ENCODE data around the gene FRMD3.

- TF ChIP-seq, protein P1, sequence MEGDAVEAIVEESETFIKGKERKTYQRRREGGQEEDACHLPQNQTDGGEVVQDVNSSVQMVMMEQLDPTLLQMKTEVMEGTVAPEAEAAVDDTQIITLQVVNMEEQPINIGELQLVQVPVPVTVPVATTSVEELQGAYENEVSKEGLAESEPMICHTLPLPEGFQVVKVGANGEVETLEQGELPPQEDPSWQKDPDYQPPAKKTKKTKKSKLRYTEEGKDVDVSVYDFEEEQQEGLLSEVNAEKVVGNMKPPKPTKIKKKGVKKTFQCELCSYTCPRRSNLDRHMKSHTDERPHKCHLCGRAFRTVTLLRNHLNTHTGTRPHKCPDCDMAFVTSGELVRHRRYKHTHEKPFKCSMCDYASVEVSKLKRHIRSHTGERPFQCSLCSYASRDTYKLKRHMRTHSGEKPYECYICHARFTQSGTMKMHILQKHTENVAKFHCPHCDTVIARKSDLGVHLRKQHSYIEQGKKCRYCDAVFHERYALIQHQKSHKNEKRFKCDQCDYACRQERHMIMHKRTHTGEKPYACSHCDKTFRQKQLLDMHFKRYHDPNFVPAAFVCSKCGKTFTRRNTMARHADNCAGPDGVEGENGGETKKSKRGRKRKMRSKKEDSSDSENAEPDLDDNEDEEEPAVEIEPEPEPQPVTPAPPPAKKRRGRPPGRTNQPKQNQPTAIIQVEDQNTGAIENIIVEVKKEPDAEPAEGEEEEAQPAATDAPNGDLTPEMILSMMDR (IDR thresholded peaks at IDR 0.05; ENCODE audit: extremely low read depth in 1 of 2, insufficient read depth in 1 of 2, low read depth in 1 of 2, low read length in 2 of 2), result no peak
- TF ChIP-seq POLR2A (IDR thresholded peaks at IDR 0.05; ENCODE audit: low read depth, low read length), result no peak
- no peak for TF ChIP-seq EZH2 (IDR thresholded peaks at IDR 0.05; ENCODE audit: borderline replicate concordance, low read depth, low read length, severe bottlenecking)
- no peak for TF ChIP-seq FOS (IDR thresholded peaks at IDR 0.05; ENCODE audit: borderline replicate concordance, insufficient read depth, low read length)
- TF ChIP-seq MYC (IDR thresholded peaks at IDR 0.05; ENCODE audit: low read depth, low read length), result no peak
- TF ChIP-seq, protein P2, sequence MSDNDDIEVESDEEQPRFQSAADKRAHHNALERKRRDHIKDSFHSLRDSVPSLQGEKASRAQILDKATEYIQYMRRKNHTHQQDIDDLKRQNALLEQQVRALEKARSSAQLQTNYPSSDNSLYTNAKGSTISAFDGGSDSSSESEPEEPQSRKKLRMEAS (IDR thresholded peaks at IDR 0.05; ENCODE audit: insufficient read depth, insufficient read length), result no peak
- no peak for TF ChIP-seq POLR2AphosphoS5 (IDR thresholded peaks at IDR 0.05; ENCODE audit: insufficient read depth, low read depth, low read length)
Measured at GRCh38 chr9:83236029-83236696, 302.0 kb downstream of the FRMD3 start.

All from endothelial cell of umbilical vein (primary cell).